Measurements from ENCODE around the gene SLC17A4.

GRCh38 chr6:25756382-25757363 is 2.1 kb downstream of the SLC17A4 start:
- TF ChIP-seq CTCF (IDR thresholded peaks at IDR 0.05) = no peak
- TF ChIP-seq POLR2A (IDR thresholded peaks at IDR 0.05) = no peak
